SK-N-SH (cell line): ENCODE measurements around the gene RCOR2.
A peak's percentile ranks its signal among the peaks of the same experiment; 100 is the strongest.

Source experiments
- MXI1 ChIP-seq: IDR thresholded peaks from 2 replicates; pipeline ENCODE4 v1.6.1; 2012; ENCODE audit warnings: mild to moderate bottlenecking, low read depth, low read length, improper control_type of control experiment
- TF ChIP-seq, protein P1 (sequence below): fragments of 200-600 bp; sonication (generic); IDR thresholded peaks from 2 replicates; pipeline ENCODE4 v1.6.1; 2017; ENCODE audit warnings: antibody characterized with exemption, mild to moderate bottlenecking, moderate library complexity

DNA sequence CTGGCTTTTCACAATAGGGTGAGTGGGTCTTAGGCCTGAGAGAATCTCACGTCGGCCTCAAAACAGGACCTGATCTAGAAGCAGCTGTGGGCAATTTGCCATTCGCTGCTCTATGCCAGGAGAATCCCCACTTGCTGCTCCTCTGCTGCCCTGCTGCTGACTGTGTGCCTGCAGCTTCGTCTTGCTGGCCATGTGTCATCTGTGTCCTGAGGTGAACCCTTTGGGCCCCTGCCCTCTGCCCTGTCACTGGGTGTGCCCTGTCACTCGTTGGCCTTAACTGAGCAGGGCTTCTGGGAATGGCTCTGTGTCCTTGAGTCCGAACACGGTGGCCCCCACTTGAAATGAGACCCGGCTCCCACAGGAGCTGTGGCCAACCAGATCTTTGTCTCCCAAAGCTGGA is 28.0 kb upstream of the RCOR2 start:
- TF ChIP-seq, protein P1, sequence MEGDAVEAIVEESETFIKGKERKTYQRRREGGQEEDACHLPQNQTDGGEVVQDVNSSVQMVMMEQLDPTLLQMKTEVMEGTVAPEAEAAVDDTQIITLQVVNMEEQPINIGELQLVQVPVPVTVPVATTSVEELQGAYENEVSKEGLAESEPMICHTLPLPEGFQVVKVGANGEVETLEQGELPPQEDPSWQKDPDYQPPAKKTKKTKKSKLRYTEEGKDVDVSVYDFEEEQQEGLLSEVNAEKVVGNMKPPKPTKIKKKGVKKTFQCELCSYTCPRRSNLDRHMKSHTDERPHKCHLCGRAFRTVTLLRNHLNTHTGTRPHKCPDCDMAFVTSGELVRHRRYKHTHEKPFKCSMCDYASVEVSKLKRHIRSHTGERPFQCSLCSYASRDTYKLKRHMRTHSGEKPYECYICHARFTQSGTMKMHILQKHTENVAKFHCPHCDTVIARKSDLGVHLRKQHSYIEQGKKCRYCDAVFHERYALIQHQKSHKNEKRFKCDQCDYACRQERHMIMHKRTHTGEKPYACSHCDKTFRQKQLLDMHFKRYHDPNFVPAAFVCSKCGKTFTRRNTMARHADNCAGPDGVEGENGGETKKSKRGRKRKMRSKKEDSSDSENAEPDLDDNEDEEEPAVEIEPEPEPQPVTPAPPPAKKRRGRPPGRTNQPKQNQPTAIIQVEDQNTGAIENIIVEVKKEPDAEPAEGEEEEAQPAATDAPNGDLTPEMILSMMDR = no peak
- peak; percentile 25; the same call in 1 of the 2 replicates for TF ChIP-seq MXI1
